GM20000 (cell line): Measurements from ENCODE around the gene CD6.

Source experiments
- DNase-seq: peaks from one replicate; pipeline ENCODE4 v3.0.0; 2012; ENCODE audit warnings: low spot score
- TF ChIP-seq, protein P1 (sequence below): IDR thresholded peaks from 2 replicates; pipeline ENCODE4 v1.5.1; 2012; ENCODE audit warnings: mild to moderate bottlenecking, control low read depth; ENCODE audit errors: extremely low read depth, missing control alignments

CD6 gene

GRCh38 chr11:61033417-61033816, 61.9 kb downstream of the CD6 start:
- DNase-seq: no peak
- TF ChIP-seq, protein P1, sequence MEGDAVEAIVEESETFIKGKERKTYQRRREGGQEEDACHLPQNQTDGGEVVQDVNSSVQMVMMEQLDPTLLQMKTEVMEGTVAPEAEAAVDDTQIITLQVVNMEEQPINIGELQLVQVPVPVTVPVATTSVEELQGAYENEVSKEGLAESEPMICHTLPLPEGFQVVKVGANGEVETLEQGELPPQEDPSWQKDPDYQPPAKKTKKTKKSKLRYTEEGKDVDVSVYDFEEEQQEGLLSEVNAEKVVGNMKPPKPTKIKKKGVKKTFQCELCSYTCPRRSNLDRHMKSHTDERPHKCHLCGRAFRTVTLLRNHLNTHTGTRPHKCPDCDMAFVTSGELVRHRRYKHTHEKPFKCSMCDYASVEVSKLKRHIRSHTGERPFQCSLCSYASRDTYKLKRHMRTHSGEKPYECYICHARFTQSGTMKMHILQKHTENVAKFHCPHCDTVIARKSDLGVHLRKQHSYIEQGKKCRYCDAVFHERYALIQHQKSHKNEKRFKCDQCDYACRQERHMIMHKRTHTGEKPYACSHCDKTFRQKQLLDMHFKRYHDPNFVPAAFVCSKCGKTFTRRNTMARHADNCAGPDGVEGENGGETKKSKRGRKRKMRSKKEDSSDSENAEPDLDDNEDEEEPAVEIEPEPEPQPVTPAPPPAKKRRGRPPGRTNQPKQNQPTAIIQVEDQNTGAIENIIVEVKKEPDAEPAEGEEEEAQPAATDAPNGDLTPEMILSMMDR: no peak

- TF ChIP-seq, protein P1: no peak
- no peak for DNase-seq
These were observed 62.6 kb downstream of the CD6 start for GRCh38 chr11:61034111-61034510.

GRCh38 chr11:61034704-61035525, 63.4 kb downstream of the CD6 start:
- TF ChIP-seq, protein P1: no peak
- DNase-seq: no peak

DNA sequence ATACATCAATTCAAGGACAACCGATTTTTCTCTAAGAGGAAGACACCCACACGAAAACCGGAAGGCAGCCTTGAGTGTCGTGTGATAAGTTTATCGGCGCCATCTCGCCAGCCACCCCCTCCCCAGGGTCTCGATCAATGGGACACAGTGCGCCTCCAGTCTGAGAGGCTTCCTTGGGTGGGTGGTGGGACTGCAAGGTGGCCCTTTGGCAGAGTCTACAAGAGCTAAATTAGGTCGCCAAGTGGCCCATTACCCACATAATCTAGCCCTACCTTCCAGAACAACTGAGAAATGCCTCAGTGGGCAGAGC, 64.0 kb downstream of the CD6 start:
- TF ChIP-seq, protein P1: no peak
- DNase-seq: no peak

DNA sequence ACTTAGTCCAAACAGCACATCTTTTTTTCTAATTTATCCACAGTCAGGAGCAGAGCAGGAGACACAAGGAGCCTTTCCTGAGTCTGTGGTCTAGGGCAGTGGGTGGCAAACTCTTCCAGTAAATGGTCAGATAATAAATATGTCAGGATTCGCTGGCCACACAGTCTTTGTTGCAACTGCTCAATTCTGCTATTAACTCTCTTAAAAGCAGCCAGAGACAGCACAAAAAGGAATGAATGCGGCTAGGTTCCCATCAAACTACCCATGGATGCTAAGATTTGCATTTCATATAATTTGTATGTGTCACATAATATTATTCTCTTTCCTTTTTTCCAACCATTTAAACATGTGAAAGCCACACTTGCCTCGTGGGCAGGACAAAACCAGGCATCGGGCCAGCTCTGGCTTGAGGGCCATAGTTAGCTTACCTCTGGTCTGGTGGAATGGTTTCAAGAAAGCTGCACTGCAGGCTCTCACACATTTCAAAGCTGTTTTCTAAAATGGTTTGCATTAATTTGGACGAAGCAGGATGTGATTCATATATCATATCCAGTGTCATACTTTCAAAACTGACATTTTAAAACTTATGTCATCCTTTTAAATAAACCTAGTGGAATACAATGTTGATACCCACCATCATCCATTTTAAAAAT, 66.1 kb downstream of the CD6 start:
- no peak for DNase-seq

DNA sequence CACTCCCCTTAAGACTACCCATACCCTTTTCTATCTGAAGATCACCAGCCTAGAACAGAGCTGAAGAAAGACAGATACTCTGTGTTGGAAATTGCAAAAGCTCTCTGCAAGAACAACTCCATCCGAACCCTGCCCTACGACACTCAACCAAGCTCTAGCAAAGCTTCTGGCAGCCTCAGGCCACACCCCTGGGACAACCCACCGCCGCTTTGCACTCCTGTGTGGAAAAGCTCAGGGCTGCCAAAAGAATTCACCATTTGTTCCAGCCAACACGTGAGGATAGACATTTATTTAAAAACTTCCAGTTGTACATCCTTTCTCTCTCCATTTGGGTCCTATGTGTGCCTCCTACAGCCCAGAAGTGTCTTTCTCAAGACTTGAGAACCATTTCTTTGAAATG, 68.4 kb downstream of the CD6 start:
- TF ChIP-seq, protein P1: no peak
- no peak for DNase-seq

More for the DNA sequence above, 66.1 kb downstream of the CD6 start:
- TF ChIP-seq, protein P1: no peak

GRCh38 chr11:61041755-61042518, 70.5 kb downstream of the CD6 start:
- TF ChIP-seq, protein P1: no peak
- DNase-seq: peak; percentile 84
